H1 (cell line): ENCODE measurements around the gene TLR9. TPM values are rescaled to one million over a fixed set of nuclear protein-coding genes. Genes with fewer than 3 reads are reported as not detected.
A peak's percentile ranks its signal among the peaks of the same experiment; 100 is the strongest.

ENCODE experiments used
- CTCF ChIA-PET: fragments of 300-600 bp; sonication (Branson Sonifier 250); formaldehyde crosslinking; loops from one replicate; lab custom pipeline; 2021; ENCODE audit not compliant: partially characterized antibody; lab: Charles Lee
- POLR2A ChIA-PET: fragments of 300-600 bp; sonication (Branson Sonifier 250); formaldehyde crosslinking; loops from one replicate; lab custom pipeline; 2021; ENCODE audit warnings: inconsistent platforms; ENCODE audit not compliant: partially characterized antibody; lab: Charles Lee
- DNase-seq, 2 experiments: peaks; one replicate each; pipeline versions ENCODE4 v3.0.0 to v3.0.0-alpha.2; 2010 to 2022; ENCODE audit warnings: low spot score in 2 of 2, low read depth in 1 of 2, mixed read lengths in 1 of 2
- FAIRE-seq: peaks from 2 replicates; lab custom pipeline; 2011; peaks lifted over from hg19 to GRCh38; lab: Jason Lieb, UNC
- H2AFZ ChIP-seq: 2 replicates; pipeline ENCODE4 v1.8.1; 2012; ENCODE audit warnings: low read length, inconsistent platforms
- H2AK5ac ChIP-seq: 2 replicates; pipeline ENCODE4 v1.6.1; 2013; ENCODE audit warnings: low read depth, low read length
- H2BK120ac ChIP-seq: replicated peaks from 2 replicates; pipeline ENCODE3; 2013; ENCODE audit warnings: low read depth, low read length, inconsistent platforms
- H2BK12ac ChIP-seq: 2 replicates; pipeline ENCODE4 v1.6.1; 2013; ENCODE audit warnings: low read depth, low read length
- H2BK15ac ChIP-seq: 2 replicates; pipeline ENCODE4 v1.6.1; 2013; ENCODE audit warnings: low read length
- H2BK20ac ChIP-seq: 2 replicates; pipeline ENCODE4 v1.6.1; 2013; ENCODE audit warnings: low read length
- H2BK5ac ChIP-seq: 2 replicates; pipeline ENCODE4 v1.6.1; 2013; ENCODE audit warnings: low read depth, low read length
- H3K14ac ChIP-seq: 2 replicates; pipeline ENCODE4 v1.6.1; 2013; ENCODE audit warnings: inconsistent platforms; ENCODE audit not compliant: insufficient read length
- H3K18ac ChIP-seq: 2 replicates; pipeline ENCODE4 v1.6.1; 2013; ENCODE audit warnings: low read length; ENCODE audit errors: extremely low read depth
- H3K23ac ChIP-seq: 2 replicates; pipeline ENCODE4 v1.6.1; 2013; ENCODE audit warnings: inconsistent platforms; ENCODE audit not compliant: insufficient read length
- H3K23me2 ChIP-seq: 2 replicates; pipeline ENCODE4 v1.6.1; 2013; ENCODE audit warnings: low read depth, low read length
- H3K27ac ChIP-seq: 2 replicates; pipeline ENCODE4 v1.6.1; 2011; ENCODE audit warnings: low read depth, low read length, inconsistent platforms
- H3K27me3 ChIP-seq, 4 experiments: replicated peaks in 1 of 4; 1 replicate in 1 of 4; 2 replicates in 3 of 4; pipeline versions ENCODE4 v1.6.1 to v1.8.1; 2011 to 2013; ENCODE audit warnings: low read length in 3 of 4, mild to moderate bottlenecking in 3 of 4, inconsistent platforms in 2 of 4, mixed read lengths in 2 of 4, moderate library complexity in 1 of 4; ENCODE audit not compliant: control insufficient read depth in 3 of 4, insufficient read depth in 3 of 4; ENCODE audit errors: extremely low read depth in 1 of 4
- H3K36me3 ChIP-seq, 4 experiments: 2 replicates each; pipeline versions ENCODE4 v1.6.1 to v1.8.1; 2011 to 2013; ENCODE audit warnings: mild to moderate bottlenecking in 4 of 4, low read length in 3 of 4, moderate library complexity in 2 of 4, control low read depth in 1 of 4, inconsistent platforms in 1 of 4; ENCODE audit not compliant: insufficient read depth in 4 of 4, control insufficient read depth in 2 of 4
- H3K4ac ChIP-seq: replicated peaks from 2 replicates; pipeline ENCODE3; 2013; ENCODE audit warnings: low read length, low read depth, mixed read lengths, inconsistent platforms; ENCODE audit not compliant: insufficient read length
- H3K4me1 ChIP-seq, 4 experiments: replicated peaks in 1 of 4; 1 replicate in 1 of 4; 2 replicates in 3 of 4; pipeline versions ENCODE4 v1.6.1 to v1.8.1; 2011 to 2013; ENCODE audit warnings: low read length in 3 of 4, inconsistent platforms in 2 of 4, mixed read lengths in 1 of 4; ENCODE audit not compliant: insufficient read depth in 4 of 4, control insufficient read depth in 3 of 4
- H3K4me2 ChIP-seq, 2 experiments: 2 replicates each; pipeline versions ENCODE4 v1.6.1 to v1.8.1; 2011 to 2013; ENCODE audit warnings: low read depth in 2 of 2, low read length in 2 of 2, control low read depth in 1 of 2, inconsistent platforms in 1 of 2, mild to moderate bottlenecking in 1 of 2; ENCODE audit not compliant: insufficient read depth in 1 of 2
- H3K4me3 ChIP-seq, 4 experiments: fragments of 200-600, 300-600 bp in 1 of 4; sonication (generic), shearing (Covaris generic), sonication (Bioruptor Twin) in 1 of 4; 2 replicates each; pipeline versions ENCODE4 v1.5.1 to v1.8.1; 2011 to 2016; ENCODE audit warnings: low read length in 4 of 4, low read depth in 3 of 4, control low read depth in 2 of 4, inconsistent platforms in 2 of 4, mild to moderate bottlenecking in 2 of 4, mixed read lengths in 1 of 4, moderate library complexity in 1 of 4; ENCODE audit not compliant: insufficient read depth in 2 of 4; ENCODE audit errors: extremely low read depth in 1 of 4
- H3K56ac ChIP-seq: replicated peaks from 2 replicates; pipeline ENCODE3; 2013; ENCODE audit warnings: low read depth, mild to moderate bottlenecking, mixed read lengths, low read length, inconsistent platforms; ENCODE audit not compliant: insufficient read length
- H3K79me1 ChIP-seq: 2 replicates; pipeline ENCODE4 v1.6.1; 2013; ENCODE audit warnings: low read depth, low read length, control low read depth
- H3K79me2 ChIP-seq, 2 experiments: 2 replicates each; pipeline versions ENCODE4 v1.6.1 to v1.8.1; 2012 to 2013; ENCODE audit warnings: low read length in 2 of 2, mild to moderate bottlenecking in 2 of 2, inconsistent platforms in 1 of 2; ENCODE audit not compliant: insufficient read depth in 2 of 2, control insufficient read depth in 1 of 2
- H3K9ac ChIP-seq, 4 experiments: replicated peaks in 1 of 4; 1 replicate in 1 of 4; 2 replicates in 3 of 4; pipeline versions ENCODE4 v1.6.1 to v1.8.1; 2011 to 2013; ENCODE audit warnings: low read depth in 3 of 4, low read length in 3 of 4, control low read depth in 2 of 4, mild to moderate bottlenecking in 2 of 4, moderate library complexity in 2 of 4, inconsistent platforms in 1 of 4; ENCODE audit errors: extremely low read depth in 1 of 4
- H3K9me3 ChIP-seq, 2 experiments: 2 replicates each; pipeline versions ENCODE4 v1.6.1 to v1.8.1; 2012 to 2013; ENCODE audit warnings: mild to moderate bottlenecking in 2 of 2, moderate library complexity in 2 of 2, control low read depth in 1 of 2, inconsistent platforms in 1 of 2, low read depth in 1 of 2, low read length in 1 of 2, mixed read lengths in 1 of 2; ENCODE audit not compliant: insufficient read depth in 2 of 2
- H4K20me1 ChIP-seq, 2 experiments: replicated peaks in 1 of 2; 2 replicates each; pipeline versions ENCODE3 to v1.8.1; 2011 to 2013; ENCODE audit warnings: inconsistent platforms in 2 of 2, low read length in 2 of 2, mild to moderate bottlenecking in 1 of 2; ENCODE audit not compliant: insufficient read depth in 2 of 2, control insufficient read depth in 1 of 2
- H4K5ac ChIP-seq: 2 replicates; pipeline ENCODE4 v1.6.1; 2013; ENCODE audit warnings: low read length, low read depth, mixed read lengths, inconsistent platforms; ENCODE audit not compliant: insufficient read length
- H4K8ac ChIP-seq: 2 replicates; pipeline ENCODE4 v1.8.0; 2013; ENCODE audit warnings: mild to moderate bottlenecking, moderate library complexity, low read length, inconsistent platforms; ENCODE audit not compliant: insufficient read depth; ENCODE audit errors: extremely low read depth
- H4K91ac ChIP-seq: replicated peaks from 2 replicates; pipeline ENCODE3; 2013; ENCODE audit warnings: low read length, mixed read lengths, inconsistent platforms; ENCODE audit not compliant: insufficient read length
- CBX8 ChIP-seq: fragments of 300-800, 300-1000 bp; sonication (generic); IDR thresholded peaks from 2 replicates; pipeline ENCODE4 v1.7.1; 2016; ENCODE audit warnings: low read depth, low read length, borderline replicate concordance
- CEBPB ChIP-seq: IDR thresholded peaks from 2 replicates; pipeline ENCODE4 v1.6.1; 2012; ENCODE audit warnings: low read depth, low read length
- CREB1 ChIP-seq: IDR thresholded peaks from 2 replicates; pipeline ENCODE4 v1.6.1; 2012; ENCODE audit warnings: inconsistent platforms
- CTBP2 ChIP-seq: IDR thresholded peaks from 2 replicates; pipeline ENCODE4 v1.7.0; 2011; ENCODE audit warnings: borderline replicate concordance, mild to moderate bottlenecking, moderate library complexity, mixed read lengths, low read length; ENCODE audit not compliant: insufficient read depth, insufficient read length
- KDM4A ChIP-seq: IDR thresholded peaks from one replicate; pipeline ENCODE4 v1.7.1; 2012; ENCODE audit warnings: low read depth, mild to moderate bottlenecking, moderate library complexity, low read length, inconsistent platforms; ENCODE audit not compliant: severe bottlenecking
- RBBP5 ChIP-seq: IDR thresholded peaks from 2 replicates; pipeline ENCODE4 v1.7.1; 2012; ENCODE audit warnings: low read depth, mild to moderate bottlenecking, inconsistent platforms, low read length, moderate library complexity, borderline replicate concordance
- RFX5 ChIP-seq: IDR thresholded peaks from 2 replicates; pipeline ENCODE4 v1.6.1; 2011; ENCODE audit warnings: low read depth, low read length, improper control_type of control experiment, borderline replicate concordance
- SIRT6 ChIP-seq: IDR thresholded peaks from one replicate; pipeline ENCODE4 v1.7.1; 2012; ENCODE audit warnings: low read length, inconsistent platforms
- WGBS, 2 experiments: shearing (Covaris generic) in 1 of 2; methylation state at CpG; one replicate each; pipeline versions ENCODE4 v1.1.6 to v1.1.7; 2013 to 2015; ENCODE audit warnings: low lambda C conversion rate in 2 of 2, mixed read lengths in 2 of 2, inconsistent platforms in 1 of 2, low coverage in 1 of 2, missing lambda C conversion rate in 1 of 2; ENCODE audit not compliant: insufficient replicate concordance in 2 of 2, insufficient coverage in 1 of 2, insufficient read length in 1 of 2; ENCODE audit errors: extremely low coverage in 1 of 2, missing lambda C conversion rate in 1 of 2; 5-methylcytosine and 5-hydroxymethylcytosine counted together
- polyA plus RNA-seq, 7 experiments: library from polyadenylated mRNA; depleted of rRNA in 3 of 7; stranded (reverse) in 5 of 7; unstranded in 2 of 7; fragments of >200 nt in 5 of 7; fragments of 200-250 nt in 2 of 7; gene quantifications; 1 replicate in 5 of 7; 2 replicates in 1 of 7; 4 replicates in 1 of 7; pipeline versions ENCODE4 v1.2.1 to v1.2.3, GENCODE V29; 2011 to 2013; ENCODE audit warnings: missing spikeins in 2 of 7, mixed read lengths in 2 of 7
- total RNA-seq: library from RNA; stranded (reverse); fragmentation: NEBNext Ultra II Directional; extraction: Animal tissue kit (Norgen Biotek cat#: 25700); gene quantifications from 2 replicates; pipeline ENCODE4 v1.2.1, GENCODE V29; 2021
- TF ChIP-seq, protein P1 (sequence below), 3 experiments: IDR thresholded peaks; 1 replicate in 2 of 3; 2 replicates in 1 of 3; pipeline versions ENCODE4 v1.5.1 to v1.6.1; 2011; ENCODE audit warnings: low read length in 3 of 3, mild to moderate bottlenecking in 3 of 3, inconsistent platforms in 2 of 3, low read depth in 1 of 3, moderate library complexity in 1 of 3; ENCODE audit not compliant: insufficient read depth in 1 of 3; ENCODE audit errors: control extremely low read depth in 1 of 3

Gene TLR9
- total and polyA plus RNA-seq, 2 of the 8 experiments (the other 6 are each of a cell fraction or from before 2014, with no cell fraction given): 0.05 TPM; not detected in 1

DNA sequence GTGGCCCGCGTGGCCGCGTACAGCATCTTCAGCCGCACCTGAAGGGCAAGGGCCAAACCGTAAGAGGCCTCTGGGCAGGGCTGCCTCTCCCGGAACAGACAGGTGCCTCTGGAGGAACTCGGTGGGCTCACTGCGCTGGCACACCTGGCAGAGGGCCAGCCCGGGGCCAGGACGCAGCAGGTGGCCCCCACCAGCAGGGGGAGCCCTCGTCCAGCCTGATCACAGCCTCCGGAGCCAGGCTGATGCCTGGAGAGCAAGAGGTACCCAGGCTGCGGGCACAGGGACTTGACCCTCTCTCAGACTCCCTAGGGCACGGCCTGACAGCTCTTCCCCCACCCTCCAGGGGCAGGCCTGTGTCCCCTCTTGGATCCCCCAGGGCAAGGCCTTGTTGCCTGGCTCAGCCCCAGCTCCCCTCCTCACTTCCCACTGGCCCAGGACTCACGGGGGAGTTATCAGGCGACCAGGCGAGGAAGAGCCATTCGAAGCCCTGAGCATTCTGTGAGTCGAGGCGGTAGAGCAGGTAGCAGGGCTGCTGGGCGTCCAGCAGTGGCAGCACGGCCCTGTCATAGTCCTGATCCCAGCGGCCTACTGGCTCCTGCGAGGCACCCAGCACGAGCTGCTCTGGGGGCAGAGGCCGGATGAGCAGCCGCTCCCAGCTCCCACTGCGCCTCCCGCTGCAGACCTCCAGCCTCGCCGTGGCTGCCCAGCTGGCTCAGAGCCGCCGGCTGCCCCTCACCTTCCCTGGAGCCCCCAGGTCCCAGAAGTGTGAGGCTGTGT is 6.2 kb upstream of the TLR9 start:
- Histone ChIP-seq H4K91ac (no peak overlapping the region), H3K27me3 (no peaks in the 10 kb centered on the region), H3K4me1 (peaks cover 0 to 11% (median 5%) of the 10 kb centered on the region in 4 experiments; a peak in 5 of 7 replicates), H2AFZ (no peak overlapping the region), H3K23me2 (no peaks in the 10 kb centered on the region), H3K18ac (no peak overlapping the region), H2AK5ac (no peak overlapping the region), H2BK120ac (no peak overlapping the region), H4K5ac (no peak overlapping the region), H2BK15ac (0 out of 2 replicates have a peak overlapping the region, but pooled peaks have one; percentile 29), H3K27ac (no peak overlapping the region), H3K4ac (no peak overlapping the region), H2BK5ac (no peak overlapping the region), H3K79me2 (peaks cover 0 to 7% of the 10 kb centered on the region in 2 experiments; a peak in 1 of 4 replicates), H3K4me2 (no peak overlapping the region), H2BK20ac (no peak overlapping the region), H3K14ac (no peak overlapping the region), H3K36me3 (peaks cover 5 to 17% (median 11%) of the 10 kb centered on the region in 4 experiments; a peak in 5 of 8 replicates), H3K4me3 (no peak overlapping the region), H3K79me1 (peaks cover 9% of the 10 kb centered on the region), H3K23ac (no peak overlapping the region), H4K8ac (no peak overlapping the region), H3K9me3 (no peaks in the 10 kb centered on the region), H3K56ac (no peak overlapping the region), H3K9ac (no peak overlapping the region), H2BK12ac (no peak overlapping the region), H4K20me1 (peaks cover 10 to 13% of the 10 kb centered on the region in 2 experiments)
- 83% methylated on average over 33 of the region's 34 CpGs; no CpG with 5 or more reads in 1 of the 2 experiments for WGBS, 2 experiments
- FAIRE-seq: no peak
- CTCF ChIA-PET: interaction anchor here (0.6 to 14.4 kb wide), 55 partner anchors 14 to 984 kb away, joined by 3 to 336 read pairs (median 4); partner anchors contain the start of genes PPM1M, SEMA3G, TLR9 and WDR82
- DNase-seq: peak in 1 of 2 experiments; percentile 97
- POLR2A ChIA-PET: interaction anchor here (0.7 to 3.7 kb wide), 10 partner anchors 9 to 236 kb away, joined by 3 to 13 read pairs (median 5); partner anchors contain the start of genes PPM1M, RPL29 and WDR82
- TF ChIP-seq SIRT6 (no peak), RBBP5 (no peak), KDM4A (no peak), CTBP2 (no peak), CBX8 (no peak), CEBPB (no peak), CREB1 (0 out of 2 replicates have a peak, but pooled peaks have one; percentile 14), RFX5 (no peak)
- TF ChIP-seq, protein P1, sequence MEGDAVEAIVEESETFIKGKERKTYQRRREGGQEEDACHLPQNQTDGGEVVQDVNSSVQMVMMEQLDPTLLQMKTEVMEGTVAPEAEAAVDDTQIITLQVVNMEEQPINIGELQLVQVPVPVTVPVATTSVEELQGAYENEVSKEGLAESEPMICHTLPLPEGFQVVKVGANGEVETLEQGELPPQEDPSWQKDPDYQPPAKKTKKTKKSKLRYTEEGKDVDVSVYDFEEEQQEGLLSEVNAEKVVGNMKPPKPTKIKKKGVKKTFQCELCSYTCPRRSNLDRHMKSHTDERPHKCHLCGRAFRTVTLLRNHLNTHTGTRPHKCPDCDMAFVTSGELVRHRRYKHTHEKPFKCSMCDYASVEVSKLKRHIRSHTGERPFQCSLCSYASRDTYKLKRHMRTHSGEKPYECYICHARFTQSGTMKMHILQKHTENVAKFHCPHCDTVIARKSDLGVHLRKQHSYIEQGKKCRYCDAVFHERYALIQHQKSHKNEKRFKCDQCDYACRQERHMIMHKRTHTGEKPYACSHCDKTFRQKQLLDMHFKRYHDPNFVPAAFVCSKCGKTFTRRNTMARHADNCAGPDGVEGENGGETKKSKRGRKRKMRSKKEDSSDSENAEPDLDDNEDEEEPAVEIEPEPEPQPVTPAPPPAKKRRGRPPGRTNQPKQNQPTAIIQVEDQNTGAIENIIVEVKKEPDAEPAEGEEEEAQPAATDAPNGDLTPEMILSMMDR (IDR thresholded peaks at IDR 0.05; ENCODE audit: control extremely low read depth in 1 of 3, insufficient read depth in 1 of 3, low read depth in 1 of 3, low read length in 3 of 3): peak in 2 of 3 experiments; percentile 84 to 98; a peak in 3 of 4 replicates
